SH-SY5Y (cell line): ENCODE data around the gene MCRIP2.

Experiments
- GATA2 ChIP-seq: IDR thresholded peaks from 2 replicates; pipeline ENCODE4 v1.6.1; 2011; ENCODE audit warnings: mild to moderate bottlenecking, low read depth, low read length
- GATA3 ChIP-seq: IDR thresholded peaks from 2 replicates; pipeline ENCODE4 v1.6.1; 2011; ENCODE audit warnings: low read depth, mild to moderate bottlenecking, low read length, moderate library complexity

- TF ChIP-seq GATA3: no peak
- no peak for TF ChIP-seq GATA2
Observed at GRCh38 chr16:673399-673991, 31.9 kb downstream of the MCRIP2 start.
